Spinal cord (tissue), 10 donors: ENCODE data around the gene ILK. TPM values are rescaled to one million over a fixed set of nuclear protein-coding genes. Genes with fewer than 3 reads are reported as not detected.

Experiments used
- DNase-seq, 6 donors: peaks; one replicate each; pipeline versions ENCODE4 v3.0.0 to v3.0.0-alpha.2; 2013 to 2015; ENCODE audit warnings: low spot score in 6 of 6, low read depth in 4 of 6
- H3K27ac ChIP-seq: one replicate; pipeline ENCODE4 v1.5.1; 2013; ENCODE audit warnings: low read depth, low read length, control low read depth
- H3K27me3 ChIP-seq: one replicate; pipeline ENCODE4 v1.6.1; 2013; ENCODE audit warnings: low read length; ENCODE audit not compliant: control insufficient read depth, insufficient read depth
- H3K36me3 ChIP-seq: one replicate; pipeline ENCODE4 v1.6.1; 2013; ENCODE audit warnings: low read length; ENCODE audit not compliant: control insufficient read depth, insufficient read depth
- H3K4me1 ChIP-seq: one replicate; pipeline ENCODE4 v1.6.1; 2013; ENCODE audit warnings: low read length; ENCODE audit not compliant: control insufficient read depth, insufficient read depth
- H3K4me3 ChIP-seq: one replicate; pipeline ENCODE4 v1.5.1; 2013; ENCODE audit warnings: low read depth, low read length, control low read depth
- H3K9me3 ChIP-seq: one replicate; pipeline ENCODE4 v1.6.1; 2013; ENCODE audit warnings: low read length; ENCODE audit not compliant: control insufficient read depth, insufficient read depth
- WGBS: methylation state at CpG from one replicate; pipeline ENCODE4 v1.1.5; 2013; ENCODE audit warnings: missing lambda C conversion rate; ENCODE audit not compliant: insufficient coverage; 5-methylcytosine and 5-hydroxymethylcytosine counted together
- long read RNA-seq, 4 donors: transcript quantifications; one replicate each; lab custom pipeline, GENCODE V29; 2026
- polyA plus RNA-seq, 2 donors: library from polyadenylated mRNA; unstranded; fragments of 120-200 nt; gene quantifications; one replicate each; pipeline ENCODE4 v1.2.1, GENCODE V29; 2013; ENCODE audit not compliant: insufficient read length in 2 of 2
- total RNA-seq, 2 donors: library from RNA; depleted of rRNA in 1 of 2; stranded (reverse); fragments of 120-200 nt in 1 of 2; fragments of >200 nt in 1 of 2; gene quantifications; one replicate each; pipeline versions ENCODE4 v1.2.3 to v1.2.4, GENCODE V29; 2013 to 2014
- donor health status: healthy.

The ILK gene
- total RNA-seq (100 to 1,000 TPM in 1 of 2 donors, 10 to 100 TPM in 1; 87.6 to 175 TPM), polyA plus RNA-seq (100 to 1,000 TPM; 111 to 134 TPM)
- long read RNA-seq, donor 1, transcript ILK-203 (13 exons, 1,692 nt), result major isoform, 18 of 235 reads
- long read RNA-seq, donor 1, transcript ILK-201 (13 exons, 1,802 nt), result minor isoform, 10 of 235 reads
- long read RNA-seq, donor 1, partial matches to known transcripts, result 51 of 235 reads
- long read RNA-seq, donor 1, other reads (novel, unspliced or antisense), result 149 of 235 reads
- long read RNA-seq, donor 2, transcript ILK-203 (13 exons, 1,692 nt), result major isoform, 8 of 25 reads
- long read RNA-seq, donor 2, partial matches to known transcripts, result 12 of 25 reads
- long read RNA-seq, donor 2, other reads (novel, unspliced or antisense), result 0 of 25 reads
- long read RNA-seq, donor 3, transcript ILK-203 (13 exons, 1,692 nt), result major isoform, 11 of 18 reads
- long read RNA-seq, donor 3, partial matches to known transcripts, result 0 of 18 reads
- long read RNA-seq, donor 3, other reads (novel, unspliced or antisense), result 0 of 18 reads
- long read RNA-seq, donor 4, transcript ILK-202 (12 exons, 2,074 nt), result minor isoform, 9 of 51 reads
- long read RNA-seq, donor 4, transcript ILK-201 (13 exons, 1,802 nt), result minor isoform, 10 of 51 reads
- long read RNA-seq, donor 4, transcript ILK-203 (13 exons, 1,692 nt), result major isoform, 23 of 51 reads
- long read RNA-seq, donor 4, partial matches to known transcripts, result 5 of 51 reads
- long read RNA-seq, donor 4, other reads (novel, unspliced or antisense), result 0 of 51 reads

DNA sequence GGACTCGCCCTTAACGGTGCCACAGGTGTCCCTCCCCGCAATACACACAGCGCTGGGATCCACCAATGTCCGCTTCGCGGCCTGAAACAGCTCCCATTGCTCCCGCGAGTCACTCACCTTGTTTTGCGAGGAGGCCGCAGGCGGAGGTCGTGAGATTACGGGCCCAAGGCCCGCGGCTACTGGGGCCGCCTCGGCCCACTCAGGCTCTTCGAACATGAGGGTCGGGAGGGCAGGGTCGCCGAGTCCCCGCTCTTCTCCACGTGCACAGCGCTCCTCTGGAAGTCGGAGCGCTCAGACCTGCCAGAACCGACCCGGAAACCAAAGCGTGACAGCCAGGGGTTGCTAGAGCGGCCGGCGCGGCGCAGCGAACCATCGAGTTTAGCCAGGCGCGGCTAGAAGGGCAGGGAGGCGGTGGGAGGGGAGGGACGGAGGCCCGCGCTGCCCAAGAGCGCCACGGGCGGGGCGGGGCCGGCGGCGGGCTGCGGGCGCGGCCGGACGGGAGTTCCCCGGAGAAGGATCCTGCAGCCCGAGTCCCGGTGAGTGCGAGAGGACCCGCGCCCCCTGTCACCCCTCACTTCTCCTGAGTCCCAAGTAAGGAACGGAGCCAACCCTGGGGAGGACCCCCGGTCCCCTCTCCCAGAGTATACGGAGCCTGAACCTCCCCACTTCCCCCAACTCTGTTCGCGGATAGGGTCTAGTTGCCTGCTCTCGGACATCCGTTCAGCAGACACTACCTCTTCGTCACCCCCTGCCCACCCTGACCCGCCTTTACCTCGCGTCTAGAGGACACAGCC lies at the start of gene ILK, which contains the start of gene RRP8:
ILK (plus strand) TSS at position 488 of the 794 bp plus-strand sequence. CDS start 498 bp downstream, outside the sequence.
RRP8 (minus strand) TSS at position 330 of the 794 bp plus-strand sequence; CDS start at position 216, 114 bp downstream.
- H3K9me3 ChIP-seq, result no peaks in the 10 kb centered on the region
- peak within 1 kb of the TSS; percentile 90 for H3K4me3 ChIP-seq

GRCh38 chr11:6554828-6555706 lies 48.5 kb upstream of the ILK start:
- H3K9me3 ChIP-seq, result no peaks in the 10 kb centered on the region
- H3K27ac ChIP-seq, result no peak overlapping the region
- peaks cover 14% of the 10 kb centered on the region for H3K36me3 ChIP-seq
- H3K27me3 ChIP-seq, result no peaks in the 10 kb centered on the region
- H3K4me3 ChIP-seq, result no peak overlapping the region
- no peak for DNase-seq
- no peaks in the 10 kb centered on the region for H3K4me1 ChIP-seq
- WGBS, result 100% methylated on average over 1 of the region's 5 CpGs

More for the DNA sequence above, at the start of gene ILK, which contains the start of gene RRP8:
- peaks cover 26% of the 10 kb centered on the region for H3K4me1 ChIP-seq
- under 1% methylated on average over 72 of the region's 72 CpGs for WGBS
- DNase-seq, result peak in 5 of 6 donors; percentile 68 to 96 (median 86)
- H3K36me3 ChIP-seq, result peaks cover 42% of the 10 kb centered on the region
- H3K27ac ChIP-seq, result peak within 1 kb of the TSS; percentile 98
- H3K27me3 ChIP-seq, result no peaks in the 10 kb centered on the region

DNA sequence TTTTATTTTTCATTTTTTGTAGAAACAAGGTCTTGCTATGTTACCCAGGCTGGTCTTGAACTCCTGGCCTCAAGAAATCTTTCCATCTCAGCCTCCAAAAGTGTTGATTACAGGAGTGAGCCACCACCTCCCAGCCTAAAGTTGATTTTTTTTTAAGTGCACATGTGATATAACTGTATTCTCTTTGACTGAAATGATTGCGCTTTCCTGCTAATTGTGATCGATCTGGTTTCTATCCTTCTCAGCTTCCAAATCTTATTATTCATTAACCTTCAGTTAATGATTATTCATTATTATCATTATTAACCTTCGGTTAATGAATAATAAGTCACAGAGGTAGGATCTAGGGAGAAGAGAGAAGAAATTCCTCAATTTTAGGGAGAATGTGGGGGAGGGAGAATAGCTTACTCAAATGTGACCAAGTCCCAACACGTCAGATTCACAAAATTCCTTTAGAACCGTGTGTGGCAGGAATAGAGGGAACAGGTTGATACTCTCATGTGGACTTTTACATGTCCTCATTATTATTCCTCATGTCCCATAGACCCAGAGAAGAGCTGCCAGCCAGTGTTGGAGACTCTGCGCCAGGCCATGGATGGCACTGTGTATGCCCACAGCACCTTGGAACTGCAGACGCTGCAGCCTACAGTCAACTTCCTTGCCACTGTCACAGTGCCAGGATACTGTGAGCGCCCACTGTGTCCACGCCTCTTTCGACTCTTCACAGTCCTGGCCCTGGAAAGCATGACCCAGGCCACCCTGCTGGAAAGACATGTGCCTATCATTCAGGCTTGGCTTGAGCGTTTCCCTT lies 47.2 kb upstream of the ILK start:
- Histone ChIP-seq H3K9me3 (no peaks in the 10 kb centered on the region), H3K27ac (no peak overlapping the region), H3K27me3 (no peaks in the 10 kb centered on the region), H3K4me3 (no peak overlapping the region), H3K4me1 (no peaks in the 10 kb centered on the region), H3K36me3 (peaks cover 14% of the 10 kb centered on the region)
- DNase-seq, result peak in 1 of 6 donors; percentile 1
- 85% methylated on average over 6 of the region's 11 CpGs for WGBS

GRCh38 chr11:6557063-6557462 lies 46.5 kb upstream of the ILK start:
- Histone ChIP-seq H3K9me3 (no peaks in the 10 kb centered on the region), H3K4me3 (no peak overlapping the region), H3K36me3 (peaks cover 14% of the 10 kb centered on the region), H3K4me1 (no peaks in the 10 kb centered on the region), H3K27ac (no peak overlapping the region), H3K27me3 (no peaks in the 10 kb centered on the region)
- 95% methylated on average over 10 of the region's 11 CpGs for WGBS
- no peak for DNase-seq

DNA sequence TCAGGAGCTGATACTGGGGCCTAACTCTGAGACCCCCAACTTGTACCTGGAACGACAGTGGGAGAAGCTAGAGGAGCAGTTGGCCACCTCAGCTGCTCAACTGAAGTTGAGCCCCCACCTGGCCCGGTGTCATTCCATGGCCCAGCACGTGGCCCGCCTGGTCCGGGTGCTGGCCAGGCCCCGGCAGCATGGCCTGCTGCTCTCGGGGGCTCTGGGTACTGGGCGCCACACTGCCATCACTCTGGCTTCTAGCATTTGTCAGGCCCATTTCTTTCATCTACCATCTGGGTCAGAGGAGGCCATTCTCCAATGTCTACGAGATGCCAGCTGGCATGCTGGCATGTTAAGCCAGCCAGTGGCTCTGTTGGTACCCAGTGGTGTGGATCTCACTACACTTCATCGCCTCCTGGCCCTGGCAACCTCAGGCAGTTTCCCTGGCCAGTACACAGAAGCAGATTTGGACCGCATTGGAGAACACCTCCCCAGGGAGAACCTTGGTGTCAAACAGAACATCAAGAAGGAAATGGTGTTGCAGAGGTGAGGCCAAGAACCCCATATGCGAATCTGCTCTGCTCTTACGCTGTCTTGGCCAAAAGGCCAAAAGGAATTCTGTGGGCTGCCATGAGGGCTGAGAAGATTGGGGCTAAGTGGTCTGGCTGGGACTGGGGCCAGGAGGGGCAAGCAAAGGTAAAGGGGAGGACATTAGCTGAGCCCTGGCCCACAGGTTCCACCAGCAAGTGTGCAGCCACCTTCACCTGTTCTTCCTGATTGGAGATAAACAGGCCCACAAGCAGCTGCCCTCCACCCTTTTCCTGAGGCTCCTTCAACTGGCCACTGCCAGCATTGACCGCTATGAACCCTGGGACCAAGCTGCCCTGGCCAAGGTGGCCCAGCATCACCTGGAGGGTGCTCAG lies 45.6 kb upstream of the ILK start:
- no peak overlapping the region for H3K4me3 ChIP-seq
- DNase-seq, result peak in 1 of 6 donors; percentile 13
- 87% methylated on average over 13 of the region's 14 CpGs for WGBS
- peaks cover 17% of the 10 kb centered on the region for H3K36me3 ChIP-seq
- no peaks in the 10 kb centered on the region for H3K27me3 ChIP-seq
- no peak overlapping the region for H3K27ac ChIP-seq
- H3K4me1 ChIP-seq, result no peaks in the 10 kb centered on the region
- no peaks in the 10 kb centered on the region for H3K9me3 ChIP-seq

- WGBS, result 100% methylated on average over 1 of the region's 1 CpG
- Histone ChIP-seq H3K27me3 (no peaks in the 10 kb centered on the region), H3K4me1 (no peaks in the 10 kb centered on the region), H3K27ac (no peak overlapping the region), H3K9me3 (no peaks in the 10 kb centered on the region), H3K36me3 (peaks cover 27% of the 10 kb centered on the region), H3K4me3 (no peak overlapping the region)
- DNase-seq, result no peak
Measured at GRCh38 chr11:6559369-6559768, 44.2 kb upstream of the ILK start.

DNA sequence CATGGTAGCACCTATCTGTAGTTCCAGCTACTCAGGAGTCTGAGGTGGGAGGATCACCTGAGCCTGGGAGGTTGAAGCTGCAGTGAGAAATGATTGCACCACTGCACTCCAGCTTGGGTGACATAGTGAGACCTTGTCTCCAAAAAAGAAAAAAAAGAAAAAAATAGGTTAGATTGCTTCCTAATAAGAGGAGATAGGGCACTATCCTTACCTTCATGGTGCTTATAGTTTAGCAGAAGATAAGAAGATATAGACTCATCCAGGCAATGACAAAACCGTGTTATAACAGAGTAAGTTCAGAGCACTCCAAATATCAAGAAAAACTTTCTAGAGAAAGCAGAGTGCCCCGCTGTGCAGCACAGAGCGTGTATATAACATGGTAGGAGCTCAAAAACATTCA lies 42.3 kb upstream of the ILK start:
- Histone ChIP-seq H3K36me3 (peaks cover 27% of the 10 kb centered on the region), H3K9me3 (no peaks in the 10 kb centered on the region), H3K4me1 (no peaks in the 10 kb centered on the region), H3K27me3 (no peaks in the 10 kb centered on the region), H3K4me3 (no peak overlapping the region), H3K27ac (no peak overlapping the region)
- WGBS, result no CpG with 5 or more reads among the region's 3 CpGs
- DNase-seq, result no peak
